ENCODE data around the gene IGFL2. TPM values are rescaled to one million over a fixed set of nuclear protein-coding genes. Genes with fewer than 3 reads are reported as not detected.

The IGFL2 gene
- total and polyA plus RNA-seq, 4 donors, result 0.08 TPM; not detected in 3

DNA sequence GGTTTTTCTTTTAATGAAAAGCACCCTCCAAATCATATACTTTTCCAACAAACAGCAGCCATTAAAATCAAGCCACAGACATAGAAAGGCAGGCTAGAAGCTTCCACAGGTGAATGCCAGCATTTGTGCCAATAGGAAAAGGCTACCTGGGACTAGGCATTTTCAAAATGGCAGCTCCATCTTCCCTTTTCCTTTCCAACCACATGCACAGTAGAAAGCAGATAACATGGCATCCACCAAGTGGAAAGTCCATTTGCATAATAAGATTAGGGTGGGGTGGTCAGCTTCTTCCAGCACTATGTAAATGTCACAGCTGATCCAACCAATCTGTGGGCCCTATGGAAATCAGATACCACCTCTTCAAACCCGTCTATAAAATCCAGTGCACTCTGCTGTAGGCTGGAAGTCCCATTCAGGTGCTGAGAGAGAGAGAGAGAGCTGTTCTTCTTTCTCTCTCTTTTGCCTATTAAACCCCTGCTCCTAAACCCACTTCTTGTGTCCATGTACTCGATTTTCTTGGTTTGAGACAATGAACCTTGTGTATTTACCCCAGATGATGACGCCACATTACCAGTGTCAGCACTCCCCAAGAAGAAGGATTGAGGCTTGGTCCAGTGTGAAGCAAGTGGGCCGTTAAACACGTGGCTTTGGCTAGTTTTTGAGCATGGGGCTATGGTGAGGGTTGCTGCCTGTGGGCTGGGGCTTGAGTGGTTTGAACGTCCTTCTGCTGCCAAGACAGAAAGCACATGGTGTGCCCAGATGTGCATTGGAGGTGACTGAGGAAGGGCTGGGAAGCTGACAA lies 57.3 kb downstream of the IGFL2 start:
- 75% methylated on average over 6 of the region's 6 CpGs for whole genome bisulfite sequencing
- Histone ChIP-seq H3K4me3 (ENCODE audit: low read depth in 1 of 3, low read length in 3 of 3) (no peak overlapping the region), H3K27ac (ENCODE audit: low read depth in 1 of 2, low read length in 2 of 2) (no peak overlapping the region), H3K36me3 (ENCODE audit: control insufficient read depth in 4 of 4, insufficient read depth in 3 of 4, low read depth in 1 of 4, low read length in 3 of 4) (no peaks in the 10 kb centered on the region), H3K9me3 (ENCODE audit: control insufficient read depth in 4 of 4, low read length in 3 of 4) (no peaks in the 10 kb centered on the region), H3K27me3 (ENCODE audit: control insufficient read depth in 4 of 4, insufficient read depth in 4 of 4, low read length in 3 of 4) (no peaks in the 10 kb centered on the region), H3K9ac (ENCODE audit: low read depth in 1 of 2, low read length in 2 of 2) (no peak overlapping the region), H3K4me1 (ENCODE audit: control insufficient read depth in 4 of 4, insufficient read depth in 4 of 4, low read length in 3 of 4) (no peaks in the 10 kb centered on the region)
- DNase-seq (ENCODE audit: low spot score), result no peak
- TF ChIP-seq HNF4G (IDR thresholded peaks at IDR 0.05) (no peak), GABPA (IDR thresholded peaks at IDR 0.05 in 1 of 2, conservative IDR thresholded peaks at IDR 0.05 in 1 of 2) (no peak), NR2F2 (IDR thresholded peaks at IDR 0.05) (no peak), YY1 (IDR thresholded peaks at IDR 0.05) (no peak), TAF1 (conservative IDR thresholded peaks at IDR 0.05) (no peak), FOXA1 (IDR thresholded peaks at IDR 0.05) (no peak), RXRA (IDR thresholded peaks at IDR 0.05) (no peak)
- TF ChIP-seq, protein P1, sequence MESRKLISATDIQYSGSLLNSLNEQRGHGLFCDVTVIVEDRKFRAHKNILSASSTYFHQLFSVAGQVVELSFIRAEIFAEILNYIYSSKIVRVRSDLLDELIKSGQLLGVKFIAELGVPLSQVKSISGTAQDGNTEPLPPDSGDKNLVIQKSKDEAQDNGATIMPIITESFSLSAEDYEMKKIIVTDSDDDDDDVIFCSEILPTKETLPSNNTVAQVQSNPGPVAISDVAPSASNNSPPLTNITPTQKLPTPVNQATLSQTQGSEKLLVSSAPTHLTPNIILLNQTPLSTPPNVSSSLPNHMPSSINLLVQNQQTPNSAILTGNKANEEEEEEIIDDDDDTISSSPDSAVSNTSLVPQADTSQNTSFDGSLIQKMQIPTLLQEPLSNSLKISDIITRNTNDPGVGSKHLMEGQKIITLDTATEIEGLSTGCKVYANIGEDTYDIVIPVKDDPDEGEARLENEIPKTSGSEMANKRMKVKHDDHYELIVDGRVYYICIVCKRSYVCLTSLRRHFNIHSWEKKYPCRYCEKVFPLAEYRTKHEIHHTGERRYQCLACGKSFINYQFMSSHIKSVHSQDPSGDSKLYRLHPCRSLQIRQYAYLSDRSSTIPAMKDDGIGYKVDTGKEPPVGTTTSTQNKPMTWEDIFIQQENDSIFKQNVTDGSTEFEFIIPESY (IDR thresholded peaks at IDR 0.05), result no peak
- TF ChIP-seq, protein P2, sequence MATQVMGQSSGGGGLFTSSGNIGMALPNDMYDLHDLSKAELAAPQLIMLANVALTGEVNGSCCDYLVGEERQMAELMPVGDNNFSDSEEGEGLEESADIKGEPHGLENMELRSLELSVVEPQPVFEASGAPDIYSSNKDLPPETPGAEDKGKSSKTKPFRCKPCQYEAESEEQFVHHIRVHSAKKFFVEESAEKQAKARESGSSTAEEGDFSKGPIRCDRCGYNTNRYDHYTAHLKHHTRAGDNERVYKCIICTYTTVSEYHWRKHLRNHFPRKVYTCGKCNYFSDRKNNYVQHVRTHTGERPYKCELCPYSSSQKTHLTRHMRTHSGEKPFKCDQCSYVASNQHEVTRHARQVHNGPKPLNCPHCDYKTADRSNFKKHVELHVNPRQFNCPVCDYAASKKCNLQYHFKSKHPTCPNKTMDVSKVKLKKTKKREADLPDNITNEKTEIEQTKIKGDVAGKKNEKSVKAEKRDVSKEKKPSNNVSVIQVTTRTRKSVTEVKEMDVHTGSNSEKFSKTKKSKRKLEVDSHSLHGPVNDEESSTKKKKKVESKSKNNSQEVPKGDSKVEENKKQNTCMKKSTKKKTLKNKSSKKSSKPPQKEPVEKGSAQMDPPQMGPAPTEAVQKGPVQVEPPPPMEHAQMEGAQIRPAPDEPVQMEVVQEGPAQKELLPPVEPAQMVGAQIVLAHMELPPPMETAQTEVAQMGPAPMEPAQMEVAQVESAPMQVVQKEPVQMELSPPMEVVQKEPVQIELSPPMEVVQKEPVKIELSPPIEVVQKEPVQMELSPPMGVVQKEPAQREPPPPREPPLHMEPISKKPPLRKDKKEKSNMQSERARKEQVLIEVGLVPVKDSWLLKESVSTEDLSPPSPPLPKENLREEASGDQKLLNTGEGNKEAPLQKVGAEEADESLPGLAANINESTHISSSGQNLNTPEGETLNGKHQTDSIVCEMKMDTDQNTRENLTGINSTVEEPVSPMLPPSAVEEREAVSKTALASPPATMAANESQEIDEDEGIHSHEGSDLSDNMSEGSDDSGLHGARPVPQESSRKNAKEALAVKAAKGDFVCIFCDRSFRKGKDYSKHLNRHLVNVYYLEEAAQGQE (IDR thresholded peaks at IDR 0.05), result no peak

DNA sequence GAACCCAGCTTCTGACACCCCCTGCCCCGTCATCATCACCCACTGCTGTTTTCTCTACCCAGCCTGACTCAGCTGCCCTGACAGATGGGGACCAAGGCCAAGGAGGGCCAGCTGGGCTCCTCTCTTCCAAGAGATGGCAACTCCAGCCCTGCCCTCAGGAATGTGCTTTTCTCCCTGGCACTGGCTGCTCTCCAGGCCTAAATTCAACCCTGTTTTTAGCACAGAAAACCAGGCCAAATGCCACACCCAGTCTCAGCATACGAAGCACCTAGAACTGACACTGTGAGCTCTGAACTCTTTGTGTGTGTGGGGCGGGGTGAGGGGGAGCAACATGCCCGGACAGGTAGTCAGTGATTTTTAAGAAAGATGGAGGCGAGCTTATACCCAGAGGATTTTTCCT lies 58.1 kb downstream of the IGFL2 start:
- Histone ChIP-seq H3K9ac (ENCODE audit: low read depth in 1 of 2, low read length in 2 of 2) (no peak overlapping the region), H3K4me1 (ENCODE audit: control insufficient read depth in 4 of 4, insufficient read depth in 4 of 4, low read length in 3 of 4) (no peaks in the 10 kb centered on the region), H3K27me3 (ENCODE audit: control insufficient read depth in 4 of 4, insufficient read depth in 4 of 4, low read length in 3 of 4) (no peaks in the 10 kb centered on the region), H3K4me3 (ENCODE audit: low read depth in 1 of 3, low read length in 3 of 3) (no peak overlapping the region), H3K36me3 (ENCODE audit: control insufficient read depth in 4 of 4, insufficient read depth in 3 of 4, low read depth in 1 of 4, low read length in 3 of 4) (no peaks in the 10 kb centered on the region), H3K27ac (ENCODE audit: low read depth in 1 of 2, low read length in 2 of 2) (no peak overlapping the region), H3K9me3 (ENCODE audit: control insufficient read depth in 4 of 4, low read length in 3 of 4) (no peaks in the 10 kb centered on the region)
- no peak for DNase-seq (ENCODE audit: low spot score)
- TF ChIP-seq, protein P2 (IDR thresholded peaks at IDR 0.05), result no peak
- TF ChIP-seq, protein P3, sequence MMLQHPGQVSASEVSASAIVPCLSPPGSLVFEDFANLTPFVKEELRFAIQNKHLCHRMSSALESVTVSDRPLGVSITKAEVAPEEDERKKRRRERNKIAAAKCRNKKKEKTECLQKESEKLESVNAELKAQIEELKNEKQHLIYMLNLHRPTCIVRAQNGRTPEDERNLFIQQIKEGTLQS (IDR thresholded peaks at IDR 0.05), result no peak
- no peak for TF ChIP-seq TAF1 (conservative IDR thresholded peaks at IDR 0.05)
- WGBS, result 83% methylated on average over 5 of the region's 5 CpGs
